ENCODE data around the gene DOCK4. TPM values are rescaled to one million over a fixed set of nuclear protein-coding genes. Genes with fewer than 3 reads are reported as not detected.

The DOCK4 gene, protein sequence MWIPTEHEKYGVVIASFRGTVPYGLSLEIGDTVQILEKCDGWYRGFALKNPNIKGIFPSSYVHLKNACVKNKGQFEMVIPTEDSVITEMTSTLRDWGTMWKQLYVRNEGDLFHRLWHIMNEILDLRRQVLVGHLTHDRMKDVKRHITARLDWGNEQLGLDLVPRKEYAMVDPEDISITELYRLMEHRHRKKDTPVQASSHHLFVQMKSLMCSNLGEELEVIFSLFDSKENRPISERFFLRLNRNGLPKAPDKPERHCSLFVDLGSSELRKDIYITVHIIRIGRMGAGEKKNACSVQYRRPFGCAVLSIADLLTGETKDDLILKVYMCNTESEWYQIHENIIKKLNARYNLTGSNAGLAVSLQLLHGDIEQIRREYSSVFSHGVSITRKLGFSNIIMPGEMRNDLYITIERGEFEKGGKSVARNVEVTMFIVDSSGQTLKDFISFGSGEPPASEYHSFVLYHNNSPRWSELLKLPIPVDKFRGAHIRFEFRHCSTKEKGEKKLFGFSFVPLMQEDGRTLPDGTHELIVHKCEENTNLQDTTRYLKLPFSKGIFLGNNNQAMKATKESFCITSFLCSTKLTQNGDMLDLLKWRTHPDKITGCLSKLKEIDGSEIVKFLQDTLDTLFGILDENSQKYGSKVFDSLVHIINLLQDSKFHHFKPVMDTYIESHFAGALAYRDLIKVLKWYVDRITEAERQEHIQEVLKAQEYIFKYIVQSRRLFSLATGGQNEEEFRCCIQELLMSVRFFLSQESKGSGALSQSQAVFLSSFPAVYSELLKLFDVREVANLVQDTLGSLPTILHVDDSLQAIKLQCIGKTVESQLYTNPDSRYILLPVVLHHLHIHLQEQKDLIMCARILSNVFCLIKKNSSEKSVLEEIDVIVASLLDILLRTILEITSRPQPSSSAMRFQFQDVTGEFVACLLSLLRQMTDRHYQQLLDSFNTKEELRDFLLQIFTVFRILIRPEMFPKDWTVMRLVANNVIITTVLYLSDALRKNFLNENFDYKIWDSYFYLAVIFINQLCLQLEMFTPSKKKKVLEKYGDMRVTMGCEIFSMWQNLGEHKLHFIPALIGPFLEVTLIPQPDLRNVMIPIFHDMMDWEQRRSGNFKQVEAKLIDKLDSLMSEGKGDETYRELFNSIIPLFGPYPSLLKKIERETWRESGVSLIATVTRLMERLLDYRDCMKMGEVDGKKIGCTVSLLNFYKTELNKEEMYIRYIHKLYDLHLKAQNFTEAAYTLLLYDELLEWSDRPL (N-terminal part only)
- total RNA-seq (ENCODE audit: unreplicated experiment), result 60.3 TPM
- long read RNA-seq, result 0 reads

DNA sequence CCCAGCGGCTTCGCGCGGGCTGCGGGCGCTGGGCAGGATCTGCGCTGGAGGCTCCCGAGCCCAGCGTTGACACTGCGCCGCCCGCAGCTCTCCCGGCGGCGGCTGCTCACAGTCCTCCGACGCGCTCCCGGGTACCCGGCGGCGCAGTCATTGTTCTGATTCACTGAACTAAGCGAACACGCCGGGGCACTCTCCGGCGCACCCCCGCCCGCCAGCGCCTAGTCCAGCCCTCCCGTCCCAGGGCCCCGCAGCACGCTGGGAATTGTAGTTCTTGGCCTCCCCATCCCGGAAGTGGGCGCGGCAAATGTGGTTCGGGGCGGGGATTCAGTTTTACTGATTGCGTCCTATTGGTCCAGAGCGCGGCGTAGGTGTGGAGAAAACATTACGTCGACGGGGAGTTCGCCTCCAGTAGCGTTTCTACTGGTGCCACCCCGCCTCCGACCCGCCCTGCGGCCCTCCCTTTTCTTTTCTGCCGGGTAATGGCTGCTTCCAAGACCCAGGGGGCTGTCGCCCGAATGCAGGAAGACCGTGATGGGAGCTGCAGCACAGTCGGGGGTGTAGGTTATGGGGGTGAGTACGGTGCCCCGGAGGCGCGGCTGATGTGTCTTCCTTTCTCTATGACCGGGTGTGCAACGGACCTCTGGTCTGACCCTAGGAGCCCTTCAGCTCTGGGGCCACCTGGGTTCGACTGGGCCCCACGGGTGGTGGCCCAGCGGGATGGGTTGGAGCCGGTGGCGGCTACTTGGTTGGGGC, at the start of gene DOCK4, which contains the start of gene ZNF277:
Gene DOCK4, minus strand, starts transcription at position 162 of the 753 bp plus-strand sequence. CDS start 261 bp downstream, outside the sequence.
Gene ZNF277, plus strand, starts transcription at position 458 of the 753 bp plus-strand sequence. Its CDS starts 22 bp downstream, at position 480.
- TF ChIP-seq, protein P1, sequence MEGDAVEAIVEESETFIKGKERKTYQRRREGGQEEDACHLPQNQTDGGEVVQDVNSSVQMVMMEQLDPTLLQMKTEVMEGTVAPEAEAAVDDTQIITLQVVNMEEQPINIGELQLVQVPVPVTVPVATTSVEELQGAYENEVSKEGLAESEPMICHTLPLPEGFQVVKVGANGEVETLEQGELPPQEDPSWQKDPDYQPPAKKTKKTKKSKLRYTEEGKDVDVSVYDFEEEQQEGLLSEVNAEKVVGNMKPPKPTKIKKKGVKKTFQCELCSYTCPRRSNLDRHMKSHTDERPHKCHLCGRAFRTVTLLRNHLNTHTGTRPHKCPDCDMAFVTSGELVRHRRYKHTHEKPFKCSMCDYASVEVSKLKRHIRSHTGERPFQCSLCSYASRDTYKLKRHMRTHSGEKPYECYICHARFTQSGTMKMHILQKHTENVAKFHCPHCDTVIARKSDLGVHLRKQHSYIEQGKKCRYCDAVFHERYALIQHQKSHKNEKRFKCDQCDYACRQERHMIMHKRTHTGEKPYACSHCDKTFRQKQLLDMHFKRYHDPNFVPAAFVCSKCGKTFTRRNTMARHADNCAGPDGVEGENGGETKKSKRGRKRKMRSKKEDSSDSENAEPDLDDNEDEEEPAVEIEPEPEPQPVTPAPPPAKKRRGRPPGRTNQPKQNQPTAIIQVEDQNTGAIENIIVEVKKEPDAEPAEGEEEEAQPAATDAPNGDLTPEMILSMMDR (IDR thresholded peaks at IDR 0.05; ENCODE audit: partially characterized antibody, unreplicated experiment), result no peak
- Mint-ChIP-seq H3K4me1 (ENCODE audit: low read depth, unreplicated experiment) (peaks cover 12% of the 10 kb centered on the region), H3K9me3 (ENCODE audit: unreplicated experiment) (peaks cover 19% of the 10 kb centered on the region), H3K36me3 (ENCODE audit: unreplicated experiment) (peaks cover 4% of the 10 kb centered on the region), H3K27me3 (ENCODE audit: unreplicated experiment) (peaks cover 8% of the 10 kb centered on the region), H3K27ac (ENCODE audit: unreplicated experiment) (peak within 1 kb of the TSS; percentile 94), H3K4me3 (ENCODE audit: unreplicated experiment) (peak within 1 kb of the TSS; percentile 91)
- peak; percentile 99 for DNase-seq

DNA sequence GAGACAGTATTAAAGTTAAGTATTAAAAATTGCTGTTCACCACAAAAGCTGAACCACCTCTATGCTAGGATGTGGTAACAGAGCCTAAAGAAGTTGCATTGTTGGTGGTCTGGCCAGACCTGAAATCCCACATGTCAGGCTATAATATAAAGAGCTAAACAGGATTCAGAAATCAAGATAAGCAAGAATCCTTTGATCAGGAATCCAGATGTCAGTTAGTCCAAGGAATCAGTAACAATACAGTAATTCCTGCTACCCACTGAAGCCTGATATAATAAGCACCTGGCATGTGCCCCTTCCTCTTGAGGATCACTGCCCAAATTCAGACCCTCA, 49.2 kb upstream of the DOCK4 start:
- peaks cover 6% of the 10 kb centered on the region for H3K36me3 Mint-ChIP-seq (ENCODE audit: unreplicated experiment)
- peaks cover under 1% of the 10 kb centered on the region for H3K27me3 Mint-ChIP-seq (ENCODE audit: unreplicated experiment)
- H3K4me3 Mint-ChIP-seq (ENCODE audit: unreplicated experiment), result no peak overlapping the region
- TF ChIP-seq, protein P1 (IDR thresholded peaks at IDR 0.05; ENCODE audit: partially characterized antibody, unreplicated experiment), result no peak
- no peak for DNase-seq
- H3K9me3 Mint-ChIP-seq (ENCODE audit: unreplicated experiment), result no peaks in the 10 kb centered on the region
- peaks cover 2% of the 10 kb centered on the region for H3K4me1 Mint-ChIP-seq (ENCODE audit: low read depth, unreplicated experiment)
- H3K27ac Mint-ChIP-seq (ENCODE audit: unreplicated experiment), result no peak overlapping the region

DNA sequence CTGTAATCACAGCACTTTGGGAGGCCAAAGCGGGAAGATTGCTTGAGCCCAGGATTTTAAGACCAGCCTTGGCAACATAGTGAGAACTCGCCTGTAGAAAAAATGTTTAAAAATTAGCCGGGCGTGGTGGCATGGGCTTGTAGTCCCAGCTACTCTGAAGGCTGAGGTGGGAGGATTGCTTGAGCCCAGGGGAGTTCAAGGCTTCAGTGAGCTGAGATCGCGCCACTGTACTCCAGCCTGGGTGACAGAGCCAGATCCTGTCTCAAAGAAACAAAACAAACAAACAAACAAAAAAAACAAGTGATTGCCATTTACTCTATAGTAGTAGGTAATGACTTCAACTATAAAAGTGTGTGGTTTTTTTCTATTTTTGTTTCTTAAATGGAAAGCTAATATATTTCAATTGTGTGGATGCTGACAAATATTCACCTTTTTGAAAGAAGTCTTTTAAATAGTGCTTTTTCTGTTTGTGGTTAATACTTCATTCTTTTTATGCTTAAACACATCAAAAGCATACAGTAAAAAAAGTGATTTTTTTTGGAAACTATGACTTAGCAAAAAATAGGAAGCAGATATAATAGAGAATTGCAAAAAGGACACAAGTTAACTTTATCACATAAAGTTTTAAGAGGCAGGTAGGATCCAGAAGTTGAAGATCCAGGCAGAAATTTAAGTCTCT, 48.6 kb upstream of the DOCK4 start:
- TF ChIP-seq, protein P1 (IDR thresholded peaks at IDR 0.05; ENCODE audit: partially characterized antibody, unreplicated experiment), result no peak
- H3K4me1 Mint-ChIP-seq (ENCODE audit: low read depth, unreplicated experiment), result peaks cover 2% of the 10 kb centered on the region
- H3K9me3 Mint-ChIP-seq (ENCODE audit: unreplicated experiment), result no peaks in the 10 kb centered on the region
- DNase-seq, result no peak
- H3K36me3 Mint-ChIP-seq (ENCODE audit: unreplicated experiment), result peaks cover 6% of the 10 kb centered on the region
- no peak overlapping the region for H3K4me3 Mint-ChIP-seq (ENCODE audit: unreplicated experiment)
- H3K27ac Mint-ChIP-seq (ENCODE audit: unreplicated experiment), result no peak overlapping the region
- H3K27me3 Mint-ChIP-seq (ENCODE audit: unreplicated experiment), result peaks cover 2% of the 10 kb centered on the region

DNA sequence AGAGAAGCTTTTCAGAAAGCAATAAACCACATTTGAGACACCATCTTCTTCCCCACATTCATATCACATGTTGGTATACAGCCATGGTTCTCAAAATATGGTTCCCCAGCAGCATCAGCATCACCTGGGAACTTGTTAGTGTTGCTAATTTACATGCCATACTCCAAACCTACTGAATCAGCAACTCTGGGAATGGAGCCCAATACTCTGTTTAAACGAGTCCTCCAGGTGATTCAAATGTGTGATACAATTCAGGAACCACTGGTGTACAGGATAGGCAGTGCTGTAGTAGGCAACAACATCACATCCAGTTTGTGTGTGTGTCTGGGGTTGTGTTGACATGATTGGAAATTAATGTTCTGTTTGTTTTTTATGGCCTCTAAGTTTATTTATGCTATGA, 48.0 kb upstream of the DOCK4 start:
- H3K27me3 Mint-ChIP-seq (ENCODE audit: unreplicated experiment), result peaks cover 2% of the 10 kb centered on the region
- H3K27ac Mint-ChIP-seq (ENCODE audit: unreplicated experiment), result no peak overlapping the region
- H3K4me1 Mint-ChIP-seq (ENCODE audit: low read depth, unreplicated experiment), result peaks cover 2% of the 10 kb centered on the region
- H3K4me3 Mint-ChIP-seq (ENCODE audit: unreplicated experiment), result no peak overlapping the region
- peaks cover 6% of the 10 kb centered on the region for H3K36me3 Mint-ChIP-seq (ENCODE audit: unreplicated experiment)
- TF ChIP-seq, protein P1 (IDR thresholded peaks at IDR 0.05; ENCODE audit: partially characterized antibody, unreplicated experiment), result no peak
- H3K9me3 Mint-ChIP-seq (ENCODE audit: unreplicated experiment), result no peaks in the 10 kb centered on the region
- DNase-seq, result no peak
